H1 (cell line): ENCODE measurements around the gene RGS3. TPM values are rescaled to one million over a fixed set of nuclear protein-coding genes. Genes with fewer than 3 reads are reported as not detected.

Source experiments
- SIRT6 ChIP-seq: IDR thresholded peaks from one replicate; pipeline ENCODE4 v1.7.1; 2012; ENCODE audit warnings: low read length, inconsistent platforms
- polyA plus RNA-seq, 7 experiments: library from polyadenylated mRNA; depleted of rRNA in 3 of 7; stranded (reverse) in 5 of 7; unstranded in 2 of 7; fragments of >200 nt in 5 of 7; fragments of 200-250 nt in 2 of 7; gene quantifications; 1 replicate in 5 of 7; 2 replicates in 1 of 7; 4 replicates in 1 of 7; pipeline versions ENCODE4 v1.2.1 to v1.2.3, GENCODE V29; 2011 to 2013; ENCODE audit warnings: missing spikeins in 2 of 7, mixed read lengths in 2 of 7
- total RNA-seq: library from RNA; stranded (reverse); fragmentation: NEBNext Ultra II Directional; extraction: Animal tissue kit (Norgen Biotek cat#: 25700); gene quantifications from 2 replicates; pipeline ENCODE4 v1.2.1, GENCODE V29; 2021
- TF ChIP-seq, protein P1 (sequence below): fragments of 300-600 bp; sonication (generic); IDR thresholded peaks from 2 replicates; pipeline ENCODE4 v1.7.1; 2012; ENCODE audit warnings: low read length, moderate library complexity, mild to moderate bottlenecking, inconsistent platforms; ENCODE audit not compliant: insufficient replicate concordance
- TF ChIP-seq, protein P2 (sequence below): IDR thresholded peaks from 2 replicates; pipeline ENCODE4 v1.6.1; 2011; ENCODE audit warnings: low read depth, mild to moderate bottlenecking, low read length; ENCODE audit not compliant: insufficient read depth

RGS3 gene
- total and polyA plus RNA-seq, 2 of the 8 experiments (the other 6 are each of a cell fraction or from before 2014, with no cell fraction given) = 12.6 to 18.2 TPM

DNA sequence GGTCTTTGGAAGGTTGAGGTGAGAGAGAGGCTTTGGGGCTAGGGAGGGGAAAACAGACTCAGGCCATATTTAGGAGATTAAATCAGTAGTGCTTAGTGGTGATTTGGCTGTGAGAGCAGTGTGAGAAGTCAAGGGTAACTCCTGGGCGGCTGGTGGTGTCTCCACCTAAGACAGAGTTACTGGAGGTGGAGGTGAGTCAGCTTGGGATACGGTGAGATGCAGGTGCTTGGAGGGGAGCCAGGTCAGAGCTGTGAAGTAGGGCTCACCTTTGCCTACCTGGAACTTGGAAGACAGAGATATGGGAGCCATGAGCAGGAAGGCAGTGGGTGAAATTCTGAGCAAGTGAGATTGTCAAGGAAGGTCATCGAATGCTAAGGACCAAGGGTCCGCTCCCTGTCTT is 24.5 kb downstream of the RGS3 start (continued):
- TF ChIP-seq, protein P1, sequence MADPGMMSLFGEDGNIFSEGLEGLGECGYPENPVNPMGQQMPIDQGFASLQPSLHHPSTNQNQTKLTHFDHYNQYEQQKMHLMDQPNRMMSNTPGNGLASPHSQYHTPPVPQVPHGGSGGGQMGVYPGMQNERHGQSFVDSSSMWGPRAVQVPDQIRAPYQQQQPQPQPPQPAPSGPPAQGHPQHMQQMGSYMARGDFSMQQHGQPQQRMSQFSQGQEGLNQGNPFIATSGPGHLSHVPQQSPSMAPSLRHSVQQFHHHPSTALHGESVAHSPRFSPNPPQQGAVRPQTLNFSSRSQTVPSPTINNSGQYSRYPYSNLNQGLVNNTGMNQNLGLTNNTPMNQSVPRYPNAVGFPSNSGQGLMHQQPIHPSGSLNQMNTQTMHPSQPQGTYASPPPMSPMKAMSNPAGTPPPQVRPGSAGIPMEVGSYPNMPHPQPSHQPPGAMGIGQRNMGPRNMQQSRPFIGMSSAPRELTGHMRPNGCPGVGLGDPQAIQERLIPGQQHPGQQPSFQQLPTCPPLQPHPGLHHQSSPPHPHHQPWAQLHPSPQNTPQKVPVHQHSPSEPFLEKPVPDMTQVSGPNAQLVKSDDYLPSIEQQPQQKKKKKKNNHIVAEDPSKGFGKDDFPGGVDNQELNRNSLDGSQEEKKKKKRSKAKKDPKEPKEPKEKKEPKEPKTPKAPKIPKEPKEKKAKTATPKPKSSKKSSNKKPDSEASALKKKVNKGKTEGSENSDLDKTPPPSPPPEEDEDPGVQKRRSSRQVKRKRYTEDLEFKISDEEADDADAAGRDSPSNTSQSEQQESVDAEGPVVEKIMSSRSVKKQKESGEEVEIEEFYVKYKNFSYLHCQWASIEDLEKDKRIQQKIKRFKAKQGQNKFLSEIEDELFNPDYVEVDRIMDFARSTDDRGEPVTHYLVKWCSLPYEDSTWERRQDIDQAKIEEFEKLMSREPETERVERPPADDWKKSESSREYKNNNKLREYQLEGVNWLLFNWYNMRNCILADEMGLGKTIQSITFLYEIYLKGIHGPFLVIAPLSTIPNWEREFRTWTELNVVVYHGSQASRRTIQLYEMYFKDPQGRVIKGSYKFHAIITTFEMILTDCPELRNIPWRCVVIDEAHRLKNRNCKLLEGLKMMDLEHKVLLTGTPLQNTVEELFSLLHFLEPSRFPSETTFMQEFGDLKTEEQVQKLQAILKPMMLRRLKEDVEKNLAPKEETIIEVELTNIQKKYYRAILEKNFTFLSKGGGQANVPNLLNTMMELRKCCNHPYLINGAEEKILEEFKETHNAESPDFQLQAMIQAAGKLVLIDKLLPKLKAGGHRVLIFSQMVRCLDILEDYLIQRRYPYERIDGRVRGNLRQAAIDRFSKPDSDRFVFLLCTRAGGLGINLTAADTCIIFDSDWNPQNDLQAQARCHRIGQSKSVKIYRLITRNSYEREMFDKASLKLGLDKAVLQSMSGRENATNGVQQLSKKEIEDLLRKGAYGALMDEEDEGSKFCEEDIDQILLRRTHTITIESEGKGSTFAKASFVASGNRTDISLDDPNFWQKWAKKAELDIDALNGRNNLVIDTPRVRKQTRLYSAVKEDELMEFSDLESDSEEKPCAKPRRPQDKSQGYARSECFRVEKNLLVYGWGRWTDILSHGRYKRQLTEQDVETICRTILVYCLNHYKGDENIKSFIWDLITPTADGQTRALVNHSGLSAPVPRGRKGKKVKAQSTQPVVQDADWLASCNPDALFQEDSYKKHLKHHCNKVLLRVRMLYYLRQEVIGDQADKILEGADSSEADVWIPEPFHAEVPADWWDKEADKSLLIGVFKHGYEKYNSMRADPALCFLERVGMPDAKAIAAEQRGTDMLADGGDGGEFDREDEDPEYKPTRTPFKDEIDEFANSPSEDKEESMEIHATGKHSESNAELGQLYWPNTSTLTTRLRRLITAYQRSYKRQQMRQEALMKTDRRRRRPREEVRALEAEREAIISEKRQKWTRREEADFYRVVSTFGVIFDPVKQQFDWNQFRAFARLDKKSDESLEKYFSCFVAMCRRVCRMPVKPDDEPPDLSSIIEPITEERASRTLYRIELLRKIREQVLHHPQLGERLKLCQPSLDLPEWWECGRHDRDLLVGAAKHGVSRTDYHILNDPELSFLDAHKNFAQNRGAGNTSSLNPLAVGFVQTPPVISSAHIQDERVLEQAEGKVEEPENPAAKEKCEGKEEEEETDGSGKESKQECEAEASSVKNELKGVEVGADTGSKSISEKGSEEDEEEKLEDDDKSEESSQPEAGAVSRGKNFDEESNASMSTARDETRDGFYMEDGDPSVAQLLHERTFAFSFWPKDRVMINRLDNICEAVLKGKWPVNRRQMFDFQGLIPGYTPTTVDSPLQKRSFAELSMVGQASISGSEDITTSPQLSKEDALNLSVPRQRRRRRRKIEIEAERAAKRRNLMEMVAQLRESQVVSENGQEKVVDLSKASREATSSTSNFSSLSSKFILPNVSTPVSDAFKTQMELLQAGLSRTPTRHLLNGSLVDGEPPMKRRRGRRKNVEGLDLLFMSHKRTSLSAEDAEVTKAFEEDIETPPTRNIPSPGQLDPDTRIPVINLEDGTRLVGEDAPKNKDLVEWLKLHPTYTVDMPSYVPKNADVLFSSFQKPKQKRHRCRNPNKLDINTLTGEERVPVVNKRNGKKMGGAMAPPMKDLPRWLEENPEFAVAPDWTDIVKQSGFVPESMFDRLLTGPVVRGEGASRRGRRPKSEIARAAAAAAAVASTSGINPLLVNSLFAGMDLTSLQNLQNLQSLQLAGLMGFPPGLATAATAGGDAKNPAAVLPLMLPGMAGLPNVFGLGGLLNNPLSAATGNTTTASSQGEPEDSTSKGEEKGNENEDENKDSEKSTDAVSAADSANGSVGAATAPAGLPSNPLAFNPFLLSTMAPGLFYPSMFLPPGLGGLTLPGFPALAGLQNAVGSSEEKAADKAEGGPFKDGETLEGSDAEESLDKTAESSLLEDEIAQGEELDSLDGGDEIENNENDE = no peak
- TF ChIP-seq SIRT6 = no peak
- TF ChIP-seq, protein P2, sequence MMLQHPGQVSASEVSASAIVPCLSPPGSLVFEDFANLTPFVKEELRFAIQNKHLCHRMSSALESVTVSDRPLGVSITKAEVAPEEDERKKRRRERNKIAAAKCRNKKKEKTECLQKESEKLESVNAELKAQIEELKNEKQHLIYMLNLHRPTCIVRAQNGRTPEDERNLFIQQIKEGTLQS = no peak
